ENCODE measurements around the gene TOP2B.

TOP2B gene, protein sequence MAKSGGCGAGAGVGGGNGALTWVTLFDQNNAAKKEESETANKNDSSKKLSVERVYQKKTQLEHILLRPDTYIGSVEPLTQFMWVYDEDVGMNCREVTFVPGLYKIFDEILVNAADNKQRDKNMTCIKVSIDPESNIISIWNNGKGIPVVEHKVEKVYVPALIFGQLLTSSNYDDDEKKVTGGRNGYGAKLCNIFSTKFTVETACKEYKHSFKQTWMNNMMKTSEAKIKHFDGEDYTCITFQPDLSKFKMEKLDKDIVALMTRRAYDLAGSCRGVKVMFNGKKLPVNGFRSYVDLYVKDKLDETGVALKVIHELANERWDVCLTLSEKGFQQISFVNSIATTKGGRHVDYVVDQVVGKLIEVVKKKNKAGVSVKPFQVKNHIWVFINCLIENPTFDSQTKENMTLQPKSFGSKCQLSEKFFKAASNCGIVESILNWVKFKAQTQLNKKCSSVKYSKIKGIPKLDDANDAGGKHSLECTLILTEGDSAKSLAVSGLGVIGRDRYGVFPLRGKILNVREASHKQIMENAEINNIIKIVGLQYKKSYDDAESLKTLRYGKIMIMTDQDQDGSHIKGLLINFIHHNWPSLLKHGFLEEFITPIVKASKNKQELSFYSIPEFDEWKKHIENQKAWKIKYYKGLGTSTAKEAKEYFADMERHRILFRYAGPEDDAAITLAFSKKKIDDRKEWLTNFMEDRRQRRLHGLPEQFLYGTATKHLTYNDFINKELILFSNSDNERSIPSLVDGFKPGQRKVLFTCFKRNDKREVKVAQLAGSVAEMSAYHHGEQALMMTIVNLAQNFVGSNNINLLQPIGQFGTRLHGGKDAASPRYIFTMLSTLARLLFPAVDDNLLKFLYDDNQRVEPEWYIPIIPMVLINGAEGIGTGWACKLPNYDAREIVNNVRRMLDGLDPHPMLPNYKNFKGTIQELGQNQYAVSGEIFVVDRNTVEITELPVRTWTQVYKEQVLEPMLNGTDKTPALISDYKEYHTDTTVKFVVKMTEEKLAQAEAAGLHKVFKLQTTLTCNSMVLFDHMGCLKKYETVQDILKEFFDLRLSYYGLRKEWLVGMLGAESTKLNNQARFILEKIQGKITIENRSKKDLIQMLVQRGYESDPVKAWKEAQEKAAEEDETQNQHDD (N-terminal part only)

GRCh38 chr3:25664812-25665314 lies at the start of gene TOP2B:
Gene TOP2B (minus strand): TSS chr3:25664907. CDS start chr3:25664297, 610 bp downstream.
- peak; percentile 87 to 88 for DNase-seq

GRCh38 chr3:25713341-25713985 lies 48.8 kb upstream of the TOP2B start:
- DNase-seq = no peak

DNA sequence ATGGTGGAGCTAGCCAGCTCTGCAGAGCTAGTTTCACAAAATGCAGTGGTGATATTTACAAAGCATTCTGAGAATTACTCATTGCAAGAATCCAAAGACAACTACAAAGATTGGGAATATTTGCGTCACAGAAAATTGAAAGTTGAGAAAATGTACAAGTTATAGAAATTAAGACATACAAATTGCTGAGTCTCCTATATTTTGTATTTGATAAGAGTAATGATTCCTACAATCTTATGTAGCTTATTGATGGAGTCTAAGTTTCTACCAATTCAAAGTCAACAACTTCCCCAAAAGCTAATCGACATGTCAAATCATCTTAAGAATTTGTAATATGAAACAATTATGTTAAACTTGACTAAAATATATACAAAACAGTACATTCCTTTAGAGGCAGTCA lies 46.4 kb upstream of the TOP2B start:
- DNase-seq = no peak

DNA sequence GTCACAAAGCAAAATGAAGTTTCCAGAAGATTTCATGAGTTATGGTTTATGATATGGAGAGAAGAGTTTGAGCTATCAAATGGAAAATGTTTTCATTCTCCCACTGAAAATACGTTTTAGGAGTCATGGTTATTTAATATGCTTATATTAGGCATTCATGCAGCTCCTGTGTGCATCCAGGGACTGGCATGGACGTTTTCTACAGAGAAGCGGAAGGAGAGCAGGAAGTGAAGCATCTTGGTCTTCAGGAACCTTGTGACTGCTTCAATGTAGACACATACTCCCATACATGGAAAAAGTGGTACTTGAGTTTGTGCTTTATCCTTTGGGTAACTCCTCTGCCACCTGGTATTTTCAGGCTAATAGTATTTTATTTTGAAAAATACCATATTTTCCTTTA lies 43.3 kb upstream of the TOP2B start:
- DNase-seq = no peak

GRCh38 chr3:25707268-25707926 lies 42.7 kb upstream of the TOP2B start:
- DNase-seq = no peak

GRCh38 chr3:25706213-25706612 lies 41.5 kb upstream of the TOP2B start:
- DNase-seq = no peak

DNA sequence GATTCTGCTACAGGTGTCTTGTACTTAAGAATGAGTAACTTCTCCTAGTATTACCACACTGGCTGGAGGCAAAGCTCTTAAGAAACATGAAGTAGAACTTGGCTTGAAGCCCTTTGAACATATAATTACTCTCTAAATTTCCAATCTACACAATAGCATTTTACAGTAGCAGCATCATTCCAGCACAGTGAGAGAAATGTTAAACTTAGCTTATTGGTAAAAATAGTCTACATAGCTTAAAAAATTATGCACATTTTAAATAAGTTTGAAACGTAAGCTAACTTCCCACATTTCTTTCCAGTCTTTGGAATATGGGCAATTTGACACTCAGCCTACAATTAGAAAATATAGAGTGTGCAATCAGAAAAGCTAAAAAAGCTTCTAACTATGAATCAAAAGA lies 32.8 kb upstream of the TOP2B start:
- no peak for DNase-seq

DNA sequence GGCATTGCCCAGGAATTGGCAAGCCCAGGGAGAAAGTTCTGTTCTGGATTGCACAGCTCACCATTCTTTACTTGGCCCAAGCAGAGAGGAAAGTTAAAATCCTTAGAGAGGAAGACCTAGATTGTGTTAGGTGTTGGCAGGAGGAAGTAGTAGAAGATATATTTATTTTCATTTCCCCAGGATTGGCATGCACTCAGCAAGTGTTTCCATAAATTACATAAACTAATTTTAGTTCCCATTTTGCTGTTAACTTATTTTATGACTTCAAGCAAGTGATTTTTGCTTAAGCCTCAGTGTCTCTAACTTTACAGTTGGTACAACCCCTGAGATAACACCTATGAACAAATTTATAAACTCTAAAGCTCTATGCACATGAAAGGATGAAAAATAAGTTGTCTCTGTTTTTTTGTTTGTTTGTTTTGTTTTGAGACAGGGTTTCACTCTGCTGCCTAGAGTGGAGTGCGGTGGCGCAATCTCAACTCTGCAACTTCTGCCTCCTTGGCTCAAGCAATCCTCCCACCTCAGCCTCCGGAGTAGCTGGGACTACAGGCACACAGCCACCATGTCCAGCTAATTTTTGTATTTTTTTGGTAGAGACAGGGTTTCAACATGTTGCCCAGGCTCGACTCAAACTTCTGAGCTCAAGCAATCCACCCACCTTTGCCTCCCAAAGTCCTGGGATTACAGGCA lies 31.2 kb upstream of the TOP2B start:
- no peak for DNase-seq

DNA sequence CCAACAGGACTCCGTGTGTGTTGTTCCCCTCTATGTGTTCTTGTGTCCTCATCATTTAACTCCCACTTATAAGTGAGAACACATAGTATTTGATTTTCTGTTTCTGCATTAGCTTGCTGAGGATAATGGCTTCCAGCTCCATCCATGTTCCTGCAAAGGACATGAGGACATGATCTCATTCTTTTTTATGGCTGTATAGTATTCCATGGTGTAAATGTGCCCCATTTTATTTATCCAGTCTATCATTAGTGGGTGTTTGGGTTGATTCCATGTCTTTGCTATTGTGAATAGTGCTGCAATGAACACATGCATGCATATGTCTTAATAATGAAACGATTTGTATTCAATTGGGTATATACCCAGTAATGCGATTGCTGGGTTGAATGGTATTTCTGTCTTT lies 28.5 kb upstream of the TOP2B start:
- no peak for DNase-seq

DNA sequence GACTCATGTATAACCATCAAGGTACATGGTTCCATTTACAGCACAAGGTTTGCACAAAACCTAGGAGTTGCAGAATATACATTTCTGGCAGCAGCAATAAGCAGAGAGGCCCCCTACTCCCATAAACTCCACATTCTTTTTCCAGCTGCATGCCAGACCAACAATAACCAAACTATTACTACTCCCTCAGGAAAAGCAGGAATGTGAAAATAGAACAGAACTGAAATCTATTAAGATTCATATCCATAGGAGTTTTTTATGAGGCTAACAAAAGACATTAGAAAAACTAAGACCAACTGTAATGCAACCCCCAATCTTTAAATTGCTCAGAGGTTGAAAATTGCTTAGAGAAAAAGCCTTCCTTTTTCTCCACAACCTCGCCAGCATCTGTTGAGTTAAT lies 27.6 kb upstream of the TOP2B start:
- DNase-seq = no peak

DNA sequence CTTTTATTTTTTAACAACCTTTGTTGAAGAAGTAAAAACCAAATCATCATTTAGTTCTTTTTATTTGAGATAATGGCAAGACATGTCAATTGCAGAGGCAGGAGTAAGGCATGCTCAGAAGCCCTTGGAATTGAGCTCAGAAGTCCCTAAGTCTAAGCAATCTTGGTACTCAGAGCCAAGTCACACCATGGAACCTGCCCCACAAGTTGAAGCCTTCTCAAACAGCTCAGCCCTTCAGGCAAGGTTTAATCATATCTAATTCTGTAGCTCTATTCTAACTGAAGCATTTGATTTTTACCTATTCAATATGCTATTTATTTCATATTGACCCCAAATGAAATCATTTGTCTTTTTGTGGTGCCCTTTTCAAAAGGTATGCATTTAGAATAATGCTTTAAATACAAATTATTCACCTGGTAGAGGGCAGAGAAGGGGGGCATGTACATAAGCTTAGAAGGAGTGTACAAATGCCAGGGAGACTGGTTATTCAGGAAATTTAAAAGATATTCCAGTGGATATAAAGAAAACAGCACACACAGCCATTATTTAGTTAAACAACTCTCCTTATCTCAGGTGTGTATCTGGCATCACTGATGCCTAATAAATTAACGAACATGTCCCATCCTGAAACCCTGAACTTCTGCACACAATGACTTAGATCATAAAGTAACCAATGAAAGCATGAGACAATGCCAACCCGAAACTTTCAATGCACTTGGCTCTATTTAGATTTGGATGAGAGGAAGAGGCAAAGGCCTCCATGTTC lies 26.2 kb upstream of the TOP2B start:
- DNase-seq = no peak

DNA sequence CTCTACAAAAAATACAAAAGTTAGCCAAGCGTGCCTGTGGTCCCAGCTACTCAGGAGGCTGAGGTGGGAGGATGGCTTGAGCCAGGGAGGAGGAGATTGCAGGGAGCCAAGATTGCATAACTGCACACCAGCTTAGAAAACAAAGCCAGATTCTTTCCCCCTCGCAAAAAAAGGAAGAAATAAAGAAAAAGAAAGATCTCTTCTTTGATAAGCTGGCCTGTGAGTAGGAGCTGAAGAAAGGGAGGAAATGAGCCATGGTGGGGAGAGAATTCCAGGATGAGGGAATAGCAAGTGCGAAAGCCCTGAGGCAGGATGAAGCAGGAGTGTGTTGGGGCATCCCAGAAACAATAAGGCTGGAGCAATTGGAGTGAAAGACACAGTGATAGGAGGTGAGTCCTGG lies 24.5 kb upstream of the TOP2B start:
- DNase-seq = no peak

- no peak for DNase-seq
These were observed 23.0 kb upstream of the TOP2B start for GRCh38 chr3:25687742-25688141.

DNA sequence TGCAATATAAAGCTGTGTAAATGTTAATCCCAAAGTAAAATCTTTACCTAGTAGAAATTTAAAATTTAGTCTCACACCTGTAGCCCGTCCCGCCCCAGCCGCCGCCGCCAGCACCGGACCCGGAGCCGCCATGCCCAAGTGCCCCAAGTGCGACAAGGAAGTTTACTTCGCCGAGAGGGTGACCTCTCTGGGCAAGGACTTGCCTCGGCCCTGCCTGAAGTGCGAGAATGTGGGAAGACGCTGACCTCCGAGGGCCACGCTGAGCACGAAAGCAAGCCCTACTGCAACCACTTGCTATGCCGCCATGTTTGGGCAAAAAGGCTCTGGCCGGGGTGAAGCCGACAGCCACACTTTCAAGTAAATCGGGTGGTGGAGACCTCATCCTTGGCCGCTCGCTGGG lies 22.1 kb upstream of the TOP2B start:
- DNase-seq = no peak

DNA sequence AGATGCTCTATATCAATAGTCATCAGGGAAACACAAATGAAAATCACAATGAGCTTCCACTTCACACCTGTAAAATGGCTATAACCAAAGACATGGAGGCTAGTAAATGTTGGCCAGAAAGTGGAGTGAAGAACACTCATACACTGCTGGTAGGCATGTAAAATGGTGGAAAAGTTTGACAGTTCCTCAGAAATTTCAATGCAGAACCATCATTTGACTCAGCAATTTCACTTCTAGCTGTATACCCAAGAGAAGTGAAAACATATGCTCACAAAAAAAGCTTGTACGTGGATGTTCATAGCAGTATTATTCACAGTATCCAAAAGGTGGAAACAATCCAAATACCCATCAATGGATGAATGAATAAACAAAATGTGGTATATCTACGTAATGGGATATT lies 19.2 kb upstream of the TOP2B start:
- DNase-seq = no peak

GRCh38 chr3:25683410-25683809 lies 18.7 kb upstream of the TOP2B start:
- DNase-seq = no peak

DNA sequence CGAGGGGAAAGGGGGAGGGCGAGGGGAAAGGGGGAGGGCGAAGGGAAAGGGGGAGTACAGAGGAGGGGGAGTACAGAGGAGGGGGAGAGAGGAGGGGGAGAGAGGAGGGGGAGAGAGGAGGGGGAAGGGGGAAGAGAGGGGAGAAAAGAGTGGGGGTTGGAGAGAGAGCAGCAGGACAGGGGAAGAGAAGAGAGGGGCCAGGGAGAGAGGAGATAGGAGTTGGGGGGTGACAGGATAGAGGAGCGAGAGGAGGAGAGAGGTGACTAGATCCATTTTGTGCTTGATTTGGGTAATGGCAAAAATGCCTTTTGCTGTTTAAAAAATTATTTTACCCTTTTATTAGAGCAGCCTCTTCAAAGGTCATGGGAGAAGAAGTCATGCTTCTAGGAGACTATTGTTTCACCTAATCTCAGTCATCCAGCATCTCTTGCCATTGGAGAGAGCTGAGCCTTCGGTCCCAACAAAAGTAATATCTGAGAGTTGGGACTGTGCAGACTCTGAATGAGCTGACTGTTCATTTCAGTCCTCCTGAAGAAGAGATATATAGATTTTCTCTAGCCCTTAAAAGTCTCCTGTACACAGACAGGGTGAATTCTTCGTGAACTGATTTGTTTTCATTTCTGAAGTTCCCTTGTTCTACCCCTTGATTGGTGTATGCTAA lies 15.1 kb upstream of the TOP2B start:
- no peak for DNase-seq

DNA sequence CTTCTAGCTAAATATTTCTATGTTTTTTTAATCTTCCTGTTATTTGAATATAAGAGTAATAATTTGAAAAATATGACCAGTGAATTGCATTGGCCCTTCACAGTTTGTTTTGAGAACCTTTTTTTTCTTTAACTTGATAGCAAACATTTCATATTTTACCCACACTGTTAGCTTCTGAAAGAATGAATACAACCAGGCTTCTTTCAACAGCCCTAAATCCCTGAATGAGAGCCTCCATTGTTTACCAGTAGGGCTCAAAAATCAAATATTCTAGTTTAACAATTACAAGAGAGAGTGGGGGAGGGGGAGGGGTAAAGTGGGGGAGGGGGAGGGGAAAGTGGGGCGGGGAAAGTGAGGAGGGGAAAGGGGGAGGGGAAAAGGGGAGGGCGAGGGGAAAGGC lies 14.5 kb upstream of the TOP2B start:
- DNase-seq = no peak

DNA sequence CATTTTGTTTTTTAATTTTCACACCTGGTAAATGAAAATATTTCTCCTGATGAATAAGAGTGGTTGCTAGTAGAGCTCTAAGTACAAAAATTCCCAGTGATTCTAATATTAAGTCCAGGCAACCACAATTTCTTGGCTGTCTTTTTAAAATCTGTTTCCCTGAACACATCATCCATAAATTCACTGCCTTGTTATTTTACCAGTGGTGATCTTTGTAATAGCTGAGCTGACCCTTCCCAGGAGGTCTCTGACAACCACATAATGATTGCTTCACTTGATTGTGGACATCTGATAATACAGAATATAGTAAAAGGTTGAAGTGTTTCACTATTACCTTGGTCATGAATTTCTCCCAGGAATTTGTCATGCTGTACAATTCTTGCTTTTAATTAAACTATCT lies 13.9 kb upstream of the TOP2B start:
- DNase-seq = no peak

GRCh38 chr3:25677121-25677520 lies 12.4 kb upstream of the TOP2B start:
- no peak for DNase-seq
